ENCODE results near the gene PAK5.

PAK5 gene

DNA sequence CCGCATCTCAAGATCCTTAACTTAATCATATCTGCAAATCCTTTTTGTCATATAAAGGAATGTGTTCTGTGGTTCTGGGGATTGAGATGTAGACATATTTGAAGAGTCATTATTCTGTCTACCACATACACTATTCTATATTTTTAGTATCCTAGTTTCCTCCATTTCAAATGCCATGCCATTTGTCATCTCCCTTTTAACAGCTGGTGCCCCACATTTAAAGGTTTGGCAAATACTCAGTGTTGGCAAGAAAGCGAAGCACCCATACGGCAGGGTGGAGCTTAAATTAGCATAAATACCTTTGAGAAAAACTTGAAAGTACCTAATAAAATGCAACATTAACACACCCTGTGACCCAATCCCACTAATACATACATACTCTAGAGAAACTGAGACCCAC lies 31.7 kb downstream of the PAK5 start:
- DNase-seq (ENCODE audit: low read depth) = no peak
- no peak overlapping the region for H3K4me3 ChIP-seq (ENCODE audit: control insufficient read depth, low read depth, low read length)
- TF ChIP-seq, protein P1, sequence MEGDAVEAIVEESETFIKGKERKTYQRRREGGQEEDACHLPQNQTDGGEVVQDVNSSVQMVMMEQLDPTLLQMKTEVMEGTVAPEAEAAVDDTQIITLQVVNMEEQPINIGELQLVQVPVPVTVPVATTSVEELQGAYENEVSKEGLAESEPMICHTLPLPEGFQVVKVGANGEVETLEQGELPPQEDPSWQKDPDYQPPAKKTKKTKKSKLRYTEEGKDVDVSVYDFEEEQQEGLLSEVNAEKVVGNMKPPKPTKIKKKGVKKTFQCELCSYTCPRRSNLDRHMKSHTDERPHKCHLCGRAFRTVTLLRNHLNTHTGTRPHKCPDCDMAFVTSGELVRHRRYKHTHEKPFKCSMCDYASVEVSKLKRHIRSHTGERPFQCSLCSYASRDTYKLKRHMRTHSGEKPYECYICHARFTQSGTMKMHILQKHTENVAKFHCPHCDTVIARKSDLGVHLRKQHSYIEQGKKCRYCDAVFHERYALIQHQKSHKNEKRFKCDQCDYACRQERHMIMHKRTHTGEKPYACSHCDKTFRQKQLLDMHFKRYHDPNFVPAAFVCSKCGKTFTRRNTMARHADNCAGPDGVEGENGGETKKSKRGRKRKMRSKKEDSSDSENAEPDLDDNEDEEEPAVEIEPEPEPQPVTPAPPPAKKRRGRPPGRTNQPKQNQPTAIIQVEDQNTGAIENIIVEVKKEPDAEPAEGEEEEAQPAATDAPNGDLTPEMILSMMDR (IDR thresholded peaks at IDR 0.05; ENCODE audit: control insufficient read depth, insufficient read depth, low read depth, low read length, missing control alignments) = no peak

- TF ChIP-seq, protein P1 (IDR thresholded peaks at IDR 0.05; ENCODE audit: control insufficient read depth, insufficient read depth, low read depth, low read length, missing control alignments) = no peak
- H3K4me3 ChIP-seq (ENCODE audit: control insufficient read depth, low read depth, low read length) = no peak overlapping the region
- DNase-seq (ENCODE audit: low read depth) = no peak
Measured at GRCh38 chr20:9800421-9800820, 38.5 kb downstream of the PAK5 start.

DNA sequence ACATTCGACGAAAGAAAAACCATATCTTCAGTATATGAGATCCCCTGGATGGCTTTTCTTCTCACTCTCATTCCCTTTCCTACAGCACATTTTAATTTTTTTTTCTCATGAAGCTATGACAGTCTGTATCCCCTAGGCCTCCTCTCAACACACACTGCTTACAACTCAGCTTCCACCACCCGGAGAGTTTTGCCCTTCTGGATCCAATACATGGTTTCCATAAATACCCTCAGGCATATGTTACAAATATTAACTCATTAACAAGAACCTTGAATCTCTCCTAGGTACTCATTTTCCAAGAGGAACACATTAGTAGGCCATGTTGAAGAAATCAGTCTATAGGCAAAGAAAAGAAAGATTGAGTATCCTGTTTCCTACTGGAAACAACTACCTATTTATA lies 44.0 kb downstream of the PAK5 start:
- TF ChIP-seq, protein P1 (IDR thresholded peaks at IDR 0.05; ENCODE audit: control insufficient read depth, insufficient read depth, low read depth, low read length, missing control alignments) = no peak
- DNase-seq (ENCODE audit: low read depth) = no peak
- H3K4me3 ChIP-seq (ENCODE audit: control insufficient read depth, low read depth, low read length) = no peak overlapping the region

GRCh38 chr20:9792674-9793073 lies 46.2 kb downstream of the PAK5 start:
- TF ChIP-seq, protein P1 (IDR thresholded peaks at IDR 0.05; ENCODE audit: control insufficient read depth, insufficient read depth, low read depth, low read length, missing control alignments) = no peak
- DNase-seq (ENCODE audit: low read depth) = no peak
- H3K4me3 ChIP-seq (ENCODE audit: control insufficient read depth, low read depth, low read length) = no peak overlapping the region

- H3K4me3 ChIP-seq (ENCODE audit: control insufficient read depth, low read depth, low read length) = no peak overlapping the region
- TF ChIP-seq, protein P1 (IDR thresholded peaks at IDR 0.05; ENCODE audit: control insufficient read depth, insufficient read depth, low read depth, low read length, missing control alignments) = no peak
- no peak for DNase-seq (ENCODE audit: low read depth)
Measured at GRCh38 chr20:9789131-9789530, 49.7 kb downstream of the PAK5 start.

GRCh38 chr20:9775176-9775575 lies 63.7 kb downstream of the PAK5 start:
- H3K4me3 ChIP-seq (ENCODE audit: control insufficient read depth, low read depth, low read length) = no peak overlapping the region
- no peak for DNase-seq (ENCODE audit: low read depth)
- TF ChIP-seq, protein P1 (IDR thresholded peaks at IDR 0.05; ENCODE audit: control insufficient read depth, insufficient read depth, low read depth, low read length, missing control alignments) = no peak

GRCh38 chr20:9769954-9770353 lies 68.9 kb downstream of the PAK5 start:
- no peak for DNase-seq (ENCODE audit: low read depth)
- TF ChIP-seq, protein P1 (IDR thresholded peaks at IDR 0.05; ENCODE audit: control insufficient read depth, insufficient read depth, low read depth, low read length, missing control alignments) = no peak
- H3K4me3 ChIP-seq (ENCODE audit: control insufficient read depth, low read depth, low read length) = no peak overlapping the region
